Thyroid gland (tissue), 4 donors: ENCODE data around the gene RNF220.

Source experiments
- CTCF ChIP-seq, 6 experiments: fragments of 200-600 bp in 3 of 6; fragments of 450-650 bp in 3 of 6; sonication (generic) in 3 of 6; IDR thresholded peaks; one replicate each; pipeline ENCODE4 v1.5.1; 2016 to 2019; ENCODE audit warnings: antibody characterized with exemption in 6 of 6, mild to moderate bottlenecking in 2 of 6, inconsistent platforms in 1 of 6, moderate library complexity in 1 of 6
- POLR2A ChIP-seq, 2 donors: fragments of 450-650 bp; IDR thresholded peaks; one replicate each; pipeline ENCODE4 v1.6.1; 2017; ENCODE audit warnings: antibody characterized with exemption in 2 of 2, mild to moderate bottlenecking in 2 of 2, moderate library complexity in 1 of 2

DNA sequence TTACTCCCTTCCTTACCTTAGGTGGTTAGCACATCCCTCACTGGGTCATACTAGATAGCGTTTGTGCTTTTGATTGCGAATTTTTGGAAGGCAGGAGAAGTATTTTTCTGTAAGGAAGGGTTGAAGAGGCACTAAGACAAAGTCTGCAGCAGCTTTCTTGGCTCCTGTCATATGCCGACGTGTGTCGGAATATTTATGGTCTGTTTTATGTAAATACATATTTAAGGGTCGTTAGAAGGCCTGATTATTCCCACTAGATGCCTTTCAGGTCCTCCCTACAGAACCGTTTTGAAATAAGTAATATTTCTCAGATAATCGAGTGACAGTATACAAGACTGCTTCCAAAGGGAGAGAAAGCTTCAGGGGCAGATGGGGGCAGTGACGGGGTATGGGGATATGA, 10.0 kb downstream of the RNF220 start:
- TF ChIP-seq CTCF (IDR thresholded peaks at IDR 0.05) = no peak
- TF ChIP-seq POLR2A (IDR thresholded peaks at IDR 0.05) = no peak
